T-helper 17 cell (primary cell): Measurements from ENCODE around the gene MBD4. TPM values are rescaled to one million over a fixed set of nuclear protein-coding genes. Genes with fewer than 3 reads are reported as not detected.
"Not testable (repeated sequence)": the region's sequence is repeated elsewhere in the genome, so short reads cannot be mapped to it uniquely, and the experiment has no call there.

Experiments
- ATAC-seq: fragments of 150-1000 bp; cut with Tn5 transposase; 2 replicates; pipeline ENCODE4 v1.10.0; 2021; ENCODE audit warnings: mild to moderate bottlenecking, moderate library complexity
- DNase-seq, 3 donors: peaks; one replicate each; pipeline versions ENCODE4 v3.0.0 to v3.0.0-alpha.2; 2020 to 2021
- H3K9me3 ChIP-seq: one replicate; pipeline ENCODE4 v1.7.0; 2013; ENCODE audit warnings: low read length, mild to moderate bottlenecking; ENCODE audit not compliant: control insufficient read depth, poor library complexity, severe bottlenecking
- H3K27ac Mint-ChIP-seq: one replicate; pipeline ENCODE4 v1.8.0; 2022; ENCODE audit warnings: mild to moderate bottlenecking, moderate library complexity, mixed read lengths
- H3K27me3 Mint-ChIP-seq: one replicate; pipeline ENCODE4 v1.8.0; 2022; ENCODE audit warnings: mixed read lengths
- H3K36me3 Mint-ChIP-seq: one replicate; pipeline ENCODE4 v1.8.0; 2022; ENCODE audit warnings: low read depth, mixed read lengths
- H3K4me1 Mint-ChIP-seq: one replicate; pipeline ENCODE4 v1.8.0; 2022; ENCODE audit warnings: mild to moderate bottlenecking, mixed read lengths
- H3K4me3 Mint-ChIP-seq: one replicate; pipeline ENCODE4 v1.8.0; 2022; ENCODE audit warnings: mild to moderate bottlenecking, moderate library complexity, mixed read lengths
- total RNA-seq, 4 donors: library from RNA in 2 of 4; stranded (reverse) in 2 of 4; gene quantifications; one replicate each; pipeline ENCODE4 v1.2.3 and lab custom pipeline; 2022 to 2026

The MBD4 gene
- total RNA-seq, 2 donors from 2014 or later = 44.7 to 49.4 TPM

DNA sequence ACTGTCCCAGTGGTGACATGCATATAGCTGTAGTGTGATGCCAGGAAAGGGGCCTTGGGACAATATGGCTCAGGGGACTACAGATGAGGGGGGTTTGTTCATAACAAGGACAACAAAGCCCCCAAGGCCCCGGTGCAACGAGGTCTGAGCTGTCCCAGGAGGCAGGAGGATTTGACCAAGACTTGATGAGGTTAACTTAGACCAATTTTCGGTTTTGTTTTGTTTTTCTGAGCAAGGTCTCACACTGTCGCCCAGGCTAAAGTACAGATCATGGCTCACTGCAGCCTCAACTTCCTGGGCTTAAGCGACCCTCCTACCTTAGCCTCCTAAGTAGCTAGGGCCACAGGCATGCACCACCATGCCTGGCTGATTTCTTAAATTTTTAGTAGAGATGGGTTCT, 35.1 kb downstream of the MBD4 start:
- H3K4me1 Mint-ChIP-seq = no peaks in the 10 kb centered on the region
- DNase-seq (no peak), ATAC-seq (no peak)
- peaks cover 8% of the 10 kb centered on the region for H3K27me3 Mint-ChIP-seq
- no peak overlapping the region for H3K4me3 Mint-ChIP-seq
- H3K36me3 Mint-ChIP-seq = no peaks in the 10 kb centered on the region
- H3K27ac Mint-ChIP-seq = no peak overlapping the region
- no peaks in the 10 kb centered on the region for H3K9me3 ChIP-seq

DNA sequence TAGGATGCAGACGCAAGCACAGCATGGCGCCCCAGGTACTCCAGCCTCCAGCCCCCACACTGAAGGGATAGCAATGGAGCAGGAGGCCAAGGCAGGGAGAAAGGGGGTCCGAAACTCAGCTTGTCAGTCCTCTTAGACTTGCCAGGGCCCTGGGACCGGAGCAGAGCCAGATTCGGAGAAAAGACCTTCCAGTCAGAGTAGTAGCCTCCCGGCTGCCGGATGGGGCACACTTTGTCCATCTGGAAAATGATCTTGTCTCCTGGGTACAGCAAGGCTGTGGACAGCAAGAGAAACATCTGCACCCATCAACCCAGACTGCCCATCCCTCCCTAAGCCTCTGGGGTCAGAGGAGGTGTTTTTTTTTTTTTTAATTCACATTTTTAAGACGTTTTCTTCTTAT, 35.6 kb downstream of the MBD4 start:
- DNase-seq (no peak), ATAC-seq (no peak)
- Mint-ChIP-seq H3K4me3 (no peak overlapping the region), H3K27ac (no peak overlapping the region), H3K27me3 (peaks cover 8% of the 10 kb centered on the region), H3K36me3 (no peaks in the 10 kb centered on the region), H3K4me1 (peaks cover 2% of the 10 kb centered on the region)
- H3K9me3 ChIP-seq = no peaks in the 10 kb centered on the region

DNA sequence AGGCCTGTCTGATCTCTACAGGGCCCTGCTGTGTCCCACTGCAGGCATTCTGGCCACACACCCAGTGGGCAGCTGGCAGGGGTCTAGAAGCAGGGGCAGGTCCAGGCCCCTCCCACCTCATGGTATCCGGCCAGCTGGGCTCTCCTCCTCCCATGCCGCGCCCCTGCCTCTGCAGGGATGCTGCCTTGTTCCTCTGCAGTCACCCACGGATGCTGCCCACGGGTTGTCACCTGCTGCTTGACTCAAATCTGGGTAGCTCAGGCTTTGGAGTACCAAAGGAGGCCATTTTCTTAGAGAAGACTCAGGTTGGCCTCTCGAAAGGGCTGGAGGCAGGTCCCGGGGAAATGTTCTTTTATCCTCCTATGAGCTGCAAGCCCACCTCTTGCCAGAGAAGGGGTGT, 36.3 kb downstream of the MBD4 start:
- Mint-ChIP-seq H3K4me3 (no peak overlapping the region), H3K36me3 (no peaks in the 10 kb centered on the region), H3K27me3 (peaks cover 8% of the 10 kb centered on the region), H3K4me1 (peaks cover 6% of the 10 kb centered on the region), H3K27ac (no peak overlapping the region)
- DNase-seq (no peak), ATAC-seq (no peak)
- H3K9me3 ChIP-seq = no peaks in the 10 kb centered on the region

DNA sequence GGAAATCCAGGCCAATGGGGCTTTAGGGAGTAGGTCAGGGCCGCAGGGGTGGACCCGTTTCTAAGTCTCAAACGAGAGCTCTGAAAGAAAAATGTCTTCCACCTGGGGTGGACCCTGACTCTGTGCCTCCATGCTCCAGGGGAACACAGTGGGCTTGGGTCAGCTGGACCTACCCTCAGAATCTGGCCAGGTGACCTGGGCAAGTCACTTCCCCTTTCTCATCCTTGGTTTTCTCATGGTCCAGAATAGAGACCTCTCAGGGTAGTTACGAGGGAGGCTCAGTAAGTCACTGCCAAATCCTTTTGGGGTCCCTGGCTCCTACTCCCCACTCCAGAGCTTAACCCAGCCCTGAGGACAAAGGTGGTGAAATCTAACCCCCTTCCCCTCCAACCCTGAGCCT, 37.1 kb downstream of the MBD4 start:
- Mint-ChIP-seq H3K4me3 (no peak overlapping the region), H3K36me3 (no peaks in the 10 kb centered on the region), H3K27me3 (peaks cover 8% of the 10 kb centered on the region), H3K27ac (no peak overlapping the region), H3K4me1 (peaks cover 12% of the 10 kb centered on the region)
- DNase-seq = no peak
- H3K9me3 ChIP-seq = no peaks in the 10 kb centered on the region
- no peak for ATAC-seq

DNA sequence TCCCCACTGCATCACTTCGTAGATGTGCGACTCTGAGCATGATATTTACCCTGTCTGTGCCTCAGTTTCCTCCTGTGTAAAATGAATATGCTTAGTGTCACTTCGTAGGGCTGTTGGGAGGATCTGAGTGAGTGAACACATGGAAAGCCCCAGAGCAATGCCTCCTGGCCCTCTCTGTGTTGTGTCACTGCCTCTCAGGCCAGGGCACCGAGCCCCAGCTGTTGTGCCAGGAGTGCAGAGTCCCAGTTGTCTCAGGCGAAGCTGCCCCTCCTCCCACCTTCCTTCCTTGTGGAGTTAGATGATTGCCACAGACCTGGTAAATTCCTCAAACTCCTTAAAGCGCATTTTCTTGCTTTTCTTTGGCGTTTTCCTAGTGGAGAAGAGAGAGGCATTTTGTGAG, 37.5 kb downstream of the MBD4 start:
- no peaks in the 10 kb centered on the region for H3K9me3 ChIP-seq
- Mint-ChIP-seq H3K27me3 (peaks cover 8% of the 10 kb centered on the region), H3K36me3 (no peaks in the 10 kb centered on the region), H3K27ac (no peak overlapping the region), H3K4me3 (no peak overlapping the region), H3K4me1 (peaks cover 15% of the 10 kb centered on the region)
- ATAC-seq (no peak), DNase-seq (no peak)

DNA sequence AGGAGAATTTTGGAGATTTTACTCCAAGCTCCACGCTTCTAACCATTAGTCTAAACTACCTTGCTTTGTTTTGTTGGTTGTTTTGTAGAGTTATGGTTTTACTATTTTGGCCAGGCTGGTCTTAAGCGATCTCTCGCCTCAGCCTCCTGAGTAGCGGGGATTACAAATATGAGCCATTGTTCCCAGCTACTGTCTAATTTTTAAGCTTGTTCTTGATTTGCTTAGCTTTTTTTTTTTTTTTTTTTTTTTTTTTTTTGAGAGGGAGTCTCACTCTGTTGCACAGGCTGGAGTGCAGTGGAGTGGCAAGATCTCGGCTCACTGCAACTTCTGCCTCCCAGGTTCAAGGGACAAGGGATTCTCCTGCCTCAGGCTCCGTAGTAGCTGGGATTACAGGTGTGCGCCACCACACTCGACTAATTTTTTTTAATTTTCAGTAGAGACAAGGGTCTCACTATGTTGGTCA, 39.8 kb downstream of the MBD4 start:
- Mint-ChIP-seq H3K27me3 (no peaks in the 10 kb centered on the region), H3K4me3 (peak overlapping the region; percentile 98), H3K4me1 (peaks cover 29% of the 10 kb centered on the region), H3K27ac (peak overlapping the region; percentile 99), H3K36me3 (peaks cover 2% of the 10 kb centered on the region)
- no peak for ATAC-seq
- DNase-seq = no peak
- H3K9me3 ChIP-seq = no peaks in the 10 kb centered on the region

DNA sequence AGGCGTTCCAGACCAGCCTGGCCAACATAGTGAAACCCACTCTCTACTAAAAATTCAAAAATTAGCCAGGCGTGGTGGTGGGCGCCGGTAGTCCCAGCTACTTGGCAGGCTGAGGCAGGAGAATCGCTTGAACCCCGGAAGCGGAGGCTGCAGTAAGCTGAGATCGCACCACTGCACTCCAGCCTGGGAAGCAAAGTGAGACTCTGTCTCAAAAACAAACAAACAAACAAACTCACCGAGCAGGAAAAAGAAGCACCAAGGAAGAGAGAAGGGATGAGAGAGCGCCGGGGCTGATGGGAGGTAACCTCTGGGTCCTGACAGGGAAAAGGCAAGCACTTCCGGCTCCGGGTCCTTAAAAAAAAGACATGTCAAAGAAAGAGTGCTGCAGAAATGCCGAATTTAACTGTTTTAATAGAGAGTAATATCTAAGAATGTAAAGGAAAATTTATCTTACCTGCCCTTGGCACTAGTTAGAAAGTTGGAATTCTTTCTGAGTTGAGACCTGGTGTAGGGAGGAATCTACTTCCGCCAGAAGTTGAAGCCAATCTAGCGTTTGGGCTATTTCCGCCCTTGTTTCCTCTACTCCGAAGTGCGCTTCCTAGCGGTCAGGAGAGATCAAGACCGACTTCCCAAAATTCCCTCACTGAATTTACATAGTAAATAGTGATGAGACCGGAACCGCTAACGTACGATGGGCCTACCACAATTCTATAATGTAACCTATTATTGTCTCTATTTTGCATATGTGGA, 40.4 kb downstream of the MBD4 start:
- ATAC-seq (peak; percentile 88), DNase-seq (peak; percentile 54 to 62 (median 57))
- Mint-ChIP-seq H3K4me3 (peak overlapping the region; percentile 98), H3K36me3 (peaks cover 4% of the 10 kb centered on the region), H3K4me1 (peaks cover 33% of the 10 kb centered on the region), H3K27me3 (no peaks in the 10 kb centered on the region), H3K27ac (peak overlapping the region; percentile 99)
- H3K9me3 ChIP-seq = no peaks in the 10 kb centered on the region

DNA sequence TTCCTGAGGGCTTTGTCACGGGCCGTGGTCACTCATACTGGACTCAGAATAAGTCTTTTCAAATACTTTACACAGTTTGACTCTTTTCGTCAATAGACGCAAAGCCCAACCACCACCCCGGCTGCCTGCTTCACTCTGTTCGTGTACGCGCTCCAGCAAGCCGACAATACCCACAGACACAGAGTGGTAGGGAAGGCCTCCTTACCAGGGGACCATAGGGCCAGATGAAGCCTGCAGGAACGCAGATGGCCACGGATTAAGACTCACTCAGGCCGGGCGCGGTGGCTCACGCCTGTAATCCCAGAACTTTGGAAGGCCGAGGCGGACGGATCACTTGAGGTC, 41.0 kb downstream of the MBD4 start:
- Mint-ChIP-seq H3K27ac (peak overlapping the region; percentile 99), H3K4me3 (peak overlapping the region; percentile 98), H3K27me3 (no peaks in the 10 kb centered on the region), H3K4me1 (peaks cover 33% of the 10 kb centered on the region), H3K36me3 (peaks cover 6% of the 10 kb centered on the region)
- no peaks in the 10 kb centered on the region for H3K9me3 ChIP-seq
- ATAC-seq = peak; percentile 51
- no peak for DNase-seq

DNA sequence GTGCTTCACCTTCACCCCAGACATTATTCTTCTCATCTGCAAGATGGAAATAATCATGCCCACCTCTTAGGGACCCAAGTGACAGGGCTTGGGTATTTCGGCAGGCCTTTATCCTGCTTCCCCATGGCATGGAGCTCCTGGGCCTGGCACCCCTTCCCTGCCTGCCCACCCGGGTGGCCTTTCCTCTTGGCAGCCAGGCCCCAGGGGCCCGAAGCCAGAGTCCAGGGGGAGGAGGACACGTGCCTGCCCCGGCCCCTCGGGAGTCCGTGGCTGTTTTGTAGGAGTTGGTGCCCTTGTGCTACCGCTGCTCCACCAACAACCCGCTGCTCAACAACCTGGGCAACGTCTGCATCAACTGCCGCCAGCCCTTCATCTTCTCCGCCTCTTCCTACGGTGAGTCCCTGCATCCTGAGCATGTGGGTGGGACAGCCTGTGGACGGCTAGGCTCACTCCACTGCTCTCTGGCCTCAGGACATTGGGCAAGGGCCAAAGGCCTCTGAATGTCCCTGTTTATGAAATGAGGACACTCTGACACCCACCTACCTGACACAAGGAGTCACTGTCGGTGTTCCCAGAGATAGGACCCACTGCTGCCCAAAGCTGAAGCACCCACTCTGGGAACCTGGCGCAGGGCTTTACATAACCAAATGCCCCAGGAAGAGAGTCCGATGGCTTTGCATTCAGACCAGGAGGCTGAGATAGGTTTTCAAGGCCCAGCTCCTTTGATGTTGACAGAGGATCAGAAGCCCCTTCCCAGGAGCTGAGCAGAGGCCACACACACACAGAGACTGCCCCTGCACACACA, 45.8 kb downstream of the MBD4 start:
- H3K27me3 Mint-ChIP-seq, H3K4me3 Mint-ChIP-seq, H3K27ac Mint-ChIP-seq, DNase-seq, ATAC-seq, H3K9me3 ChIP-seq, H3K36me3 Mint-ChIP-seq: not testable (repeated sequence)
- peaks cover 32% of the 10 kb centered on the region for H3K4me1 Mint-ChIP-seq

DNA sequence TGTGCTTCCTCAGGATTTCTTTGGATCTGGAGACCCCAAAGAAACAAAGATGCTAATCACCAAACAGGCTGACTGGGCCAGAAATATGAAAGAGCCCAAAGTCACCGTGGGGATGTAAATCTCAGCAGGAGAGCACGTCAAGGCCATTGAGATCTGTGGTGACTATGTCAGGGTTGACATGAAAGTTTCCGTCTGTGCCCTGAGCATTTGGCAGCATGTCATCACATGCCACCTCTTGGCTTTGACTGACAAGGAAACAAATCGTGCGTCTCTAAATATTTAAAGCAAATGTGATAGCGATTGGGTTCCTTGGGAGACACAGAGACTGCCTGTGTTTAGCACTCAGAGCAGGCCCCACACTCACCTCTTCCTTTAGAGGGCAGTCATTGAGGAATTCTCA, 46.5 kb downstream of the MBD4 start:
- Mint-ChIP-seq H3K36me3 (peaks cover 9% of the 10 kb centered on the region), H3K4me1 (peaks cover 25% of the 10 kb centered on the region), H3K27me3 (no peaks in the 10 kb centered on the region), H3K4me3 (no peak overlapping the region), H3K27ac (no peak overlapping the region)
- no peaks in the 10 kb centered on the region for H3K9me3 ChIP-seq
- DNase-seq (no peak), ATAC-seq (no peak)

DNA sequence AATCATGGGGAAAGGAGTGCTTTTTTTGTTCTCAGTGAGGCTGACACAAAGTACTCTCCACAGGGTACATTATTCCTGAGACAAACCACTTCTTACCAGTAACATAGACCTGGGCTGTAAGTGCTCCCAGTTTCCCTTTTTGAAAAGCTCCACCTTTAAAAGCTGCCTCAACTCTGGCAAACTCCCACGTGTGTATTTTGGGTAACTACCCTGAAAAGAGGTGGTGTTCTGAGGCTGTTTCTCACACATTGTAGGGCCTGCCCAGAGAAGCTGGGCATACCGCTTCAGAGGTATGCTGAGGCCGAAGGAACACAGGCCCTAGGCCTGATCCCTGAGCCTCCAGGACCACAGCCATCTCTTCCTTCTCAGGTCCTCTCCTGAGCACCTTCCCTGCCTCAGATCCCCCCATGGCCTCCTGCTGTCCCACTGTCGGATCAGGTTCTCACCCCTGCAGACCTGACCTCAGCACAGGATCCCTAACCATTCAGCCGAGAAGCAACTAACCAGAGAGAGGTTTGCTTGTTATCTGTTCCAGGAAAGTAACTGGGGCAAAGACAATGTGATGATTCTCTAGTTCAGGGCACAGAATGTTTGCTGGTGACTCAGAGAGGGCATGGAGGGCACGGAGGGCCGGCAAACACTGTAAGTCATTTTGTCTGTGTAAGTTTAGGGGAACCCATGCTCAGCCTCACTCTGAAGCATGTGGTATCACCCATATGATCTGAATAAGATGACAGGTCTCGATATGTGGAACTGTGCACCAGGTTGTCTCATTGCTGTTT, 47.5 kb downstream of the MBD4 start:
- not testable (repeated sequence) for H3K36me3 Mint-ChIP-seq, H3K27me3 Mint-ChIP-seq, H3K27ac Mint-ChIP-seq, DNase-seq, ATAC-seq, H3K4me3 Mint-ChIP-seq, H3K9me3 ChIP-seq
- H3K4me1 Mint-ChIP-seq = peaks cover 18% of the 10 kb centered on the region

DNA sequence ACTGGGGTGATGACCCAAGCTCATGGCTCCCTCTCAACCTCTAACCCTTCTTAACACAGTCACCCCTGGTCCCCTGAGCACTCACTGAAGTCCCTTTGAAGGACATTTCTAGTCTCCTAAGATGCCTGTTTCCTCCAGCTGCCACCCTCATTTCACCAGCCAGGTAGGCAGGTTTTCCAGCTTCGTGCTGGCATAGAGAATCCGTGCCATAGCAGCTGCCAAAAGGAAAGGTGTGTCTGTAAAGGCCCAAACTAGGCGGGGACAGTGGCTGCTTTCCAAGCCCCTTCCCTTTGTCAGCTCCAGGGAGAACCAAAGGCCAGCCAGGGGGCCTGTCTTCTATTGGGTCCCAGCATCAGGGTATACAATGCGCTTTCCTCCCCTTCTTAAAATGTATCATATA, 48.2 kb downstream of the MBD4 start:
- not testable (repeated sequence) for H3K9me3 ChIP-seq, H3K36me3 Mint-ChIP-seq, DNase-seq, H3K27ac Mint-ChIP-seq, H3K4me3 Mint-ChIP-seq, H3K27me3 Mint-ChIP-seq, ATAC-seq
- H3K4me1 Mint-ChIP-seq = peaks cover 14% of the 10 kb centered on the region

DNA sequence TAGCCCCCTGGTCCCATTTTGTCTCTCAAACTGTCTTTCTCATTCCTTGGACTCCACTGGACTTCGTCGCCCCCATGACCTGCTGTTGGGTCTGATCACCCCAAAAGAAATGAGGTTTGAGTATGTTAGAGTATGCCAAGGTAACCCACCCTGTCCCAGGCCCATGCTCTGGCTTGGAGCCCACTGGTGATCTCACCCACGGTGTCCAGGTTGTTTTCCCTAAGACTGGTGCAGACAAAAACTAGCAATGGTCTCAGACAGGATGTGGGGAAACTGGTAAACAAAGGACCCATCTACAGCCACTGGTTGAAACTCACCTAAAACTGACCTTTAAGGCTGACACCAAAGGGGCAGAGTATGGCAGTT, 50.2 kb downstream of the MBD4 start:
- no peaks in the 10 kb centered on the region for H3K9me3 ChIP-seq
- ATAC-seq (no peak), DNase-seq (no peak)
- Mint-ChIP-seq H3K36me3 (peaks cover 5% of the 10 kb centered on the region), H3K4me1 (peaks cover 1% of the 10 kb centered on the region), H3K27ac (no peak overlapping the region), H3K27me3 (no peaks in the 10 kb centered on the region), H3K4me3 (no peak overlapping the region)
